SU-DHL-6 (cell line): ENCODE measurements around the gene ABCB9.

Source experiments
- H2AFZ ChIP-seq: fragments of 200-600 bp; sonication (generic); 2 replicates; pipeline ENCODE4 v1.6.1; 2014; ENCODE audit warnings: low read depth, mild to moderate bottlenecking, moderate library complexity, mixed read lengths, antibody characterized with exemption, low read length; ENCODE audit not compliant: severe bottlenecking
- H3F3A ChIP-seq: fragments of 200-600 bp; shearing (Covaris generic); 2 replicates; pipeline ENCODE4 v1.6.0; 2016; ENCODE audit warnings: antibody characterized with exemption, mild to moderate bottlenecking; ENCODE audit not compliant: insufficient read depth
- H3K27ac ChIP-seq: fragments of 200-600 bp; sonication (generic); 2 replicates; pipeline ENCODE4 v1.5.1; 2016; ENCODE audit warnings: low read depth, mild to moderate bottlenecking, low read length, moderate library complexity, mixed read lengths
- H3K27me3 ChIP-seq: fragments of 200-600 bp; sonication (generic), shearing (Covaris generic); 2 replicates; pipeline ENCODE4 v1.6.0; 2014; ENCODE audit warnings: mild to moderate bottlenecking, low read length
- H3K36me3 ChIP-seq: fragments of 200-600 bp; sonication (generic); 2 replicates; pipeline ENCODE4 v1.6.1; 2014; ENCODE audit warnings: mild to moderate bottlenecking, low read length, mixed read lengths
- H3K4me2 ChIP-seq: fragments of 300-600, 200-600 bp; shearing (Covaris generic), sonication (generic); 2 replicates; pipeline ENCODE4 v1.6.0; 2014; ENCODE audit warnings: low read length, low read depth, mild to moderate bottlenecking; ENCODE audit not compliant: poor library complexity, severe bottlenecking
- H3K4me3 ChIP-seq: fragments of 200-600 bp; sonication (generic); 2 replicates; pipeline ENCODE4 v1.5.1; 2014; ENCODE audit warnings: antibody characterized with exemption, low read length, mild to moderate bottlenecking, mixed read lengths; ENCODE audit not compliant: insufficient read depth, poor library complexity, severe bottlenecking
- H3K79me2 ChIP-seq: fragments of 200-600 bp; sonication (generic); 2 replicates; pipeline ENCODE4 v1.6.1; 2014; ENCODE audit warnings: mild to moderate bottlenecking, low read length, moderate library complexity; ENCODE audit not compliant: insufficient read depth
- H3K9ac ChIP-seq: fragments of 200-600 bp; sonication (generic); 2 replicates; pipeline ENCODE4 v1.7.0; 2014; ENCODE audit warnings: mild to moderate bottlenecking, low read length
- H3K9me2 ChIP-seq: fragments of 200-600 bp; sonication (generic); replicated peaks from 2 replicates; pipeline ENCODE4 v1.6.1; 2014; ENCODE audit warnings: low read length; ENCODE audit not compliant: insufficient read depth
- H3K9me3 ChIP-seq: fragments of 200-600 bp; sonication (generic); 2 replicates; pipeline ENCODE4 v1.6.1; 2014; ENCODE audit warnings: low read length, mixed read lengths; ENCODE audit not compliant: insufficient read depth
- H4K20me1 ChIP-seq: fragments of 200-600 bp; sonication (generic); 2 replicates; pipeline ENCODE4 v1.6.1; 2014; ENCODE audit warnings: low read depth, mild to moderate bottlenecking, antibody characterized with exemption, low read length, moderate library complexity, mixed read lengths
- CTCF ChIP-seq: fragments of 200-600 bp; sonication (generic); IDR thresholded peaks from one replicate; pipeline ENCODE4 v1.5.1; 2017; ENCODE audit warnings: antibody characterized with exemption, mild to moderate bottlenecking, low read length, moderate library complexity; ENCODE audit not compliant: insufficient read depth, poor library complexity, severe bottlenecking
- EZH2phosphoT487 ChIP-seq: fragments of 200-600 bp; sonication (generic), shearing (Covaris generic); conservative IDR thresholded peaks from 2 replicates; pipeline ENCODE4 v1.6.1; 2018; ENCODE audit warnings: mild to moderate bottlenecking, antibody characterized with exemption, low read length, moderate library complexity, mixed read lengths

ABCB9 gene

GRCh38 chr12:123006977-123007376, 40.7 kb upstream of the ABCB9 start:
- H3K9me2 ChIP-seq: no peaks in the 10 kb centered on the region
- no peaks in the 10 kb centered on the region for H3K79me2 ChIP-seq
- H3K9ac ChIP-seq: no peak overlapping the region
- no peaks in the 10 kb centered on the region for H3K27me3 ChIP-seq
- no peaks in the 10 kb centered on the region for H3F3A ChIP-seq
- no peaks in the 10 kb centered on the region for H4K20me1 ChIP-seq
- H3K27ac ChIP-seq: no peak overlapping the region
- H3K4me3 ChIP-seq: no peak overlapping the region
- H2AFZ ChIP-seq: no peak overlapping the region
- H3K36me3 ChIP-seq: no peaks in the 10 kb centered on the region
- no peak overlapping the region for H3K4me2 ChIP-seq
- TF ChIP-seq EZH2phosphoT487 (no peak), CTCF (no peak)
- no peaks in the 10 kb centered on the region for H3K9me3 ChIP-seq

GRCh38 chr12:123005081-123005626, 38.9 kb upstream of the ABCB9 start:
- Histone ChIP-seq H3K9me3 (no peaks in the 10 kb centered on the region), H3K9me2 (no peaks in the 10 kb centered on the region), H3K9ac (no peak overlapping the region), H3K27me3 (no peaks in the 10 kb centered on the region), H2AFZ (no peak overlapping the region), H3K79me2 (no peaks in the 10 kb centered on the region), H3F3A (no peaks in the 10 kb centered on the region), H3K27ac (no peak overlapping the region), H3K4me3 (no peak overlapping the region), H3K4me2 (no peak overlapping the region), H3K36me3 (no peaks in the 10 kb centered on the region), H4K20me1 (no peaks in the 10 kb centered on the region)
- TF ChIP-seq EZH2phosphoT487: no peak

GRCh38 chr12:123004287-123004686, 38.0 kb upstream of the ABCB9 start:
- no peak overlapping the region for H2AFZ ChIP-seq
- no peaks in the 10 kb centered on the region for H4K20me1 ChIP-seq
- H3K79me2 ChIP-seq: no peaks in the 10 kb centered on the region
- no peaks in the 10 kb centered on the region for H3K27me3 ChIP-seq
- H3K4me3 ChIP-seq: no peak overlapping the region
- no peaks in the 10 kb centered on the region for H3K9me3 ChIP-seq
- no peak overlapping the region for H3K4me2 ChIP-seq
- no peak overlapping the region for H3K27ac ChIP-seq
- H3K9me2 ChIP-seq: no peaks in the 10 kb centered on the region
- H3K36me3 ChIP-seq: no peaks in the 10 kb centered on the region
- TF ChIP-seq EZH2phosphoT487 (no peak), CTCF (no peak)
- no peaks in the 10 kb centered on the region for H3F3A ChIP-seq
- no peak overlapping the region for H3K9ac ChIP-seq

GRCh38 chr12:123003257-123003656, 37.0 kb upstream of the ABCB9 start:
- Histone ChIP-seq H3K9me3 (no peaks in the 10 kb centered on the region), H2AFZ (no peak overlapping the region), H3K36me3 (no peaks in the 10 kb centered on the region), H3K4me2 (no peak overlapping the region), H3K9me2 (no peaks in the 10 kb centered on the region), H3K27ac (no peak overlapping the region), H3F3A (no peaks in the 10 kb centered on the region), H3K79me2 (no peaks in the 10 kb centered on the region), H3K4me3 (no peak overlapping the region), H3K9ac (no peak overlapping the region), H3K27me3 (no peaks in the 10 kb centered on the region), H4K20me1 (no peaks in the 10 kb centered on the region)
- TF ChIP-seq EZH2phosphoT487 (no peak), CTCF (no peak)
